H54 (cell line): ENCODE measurements around the gene ARSG.
A peak's percentile ranks its signal among the peaks of the same experiment; 100 is the strongest.

ENCODE experiments used
- DNase-seq: peaks from one replicate; pipeline ENCODE4 v3.0.0; 2011; ENCODE audit warnings: low spot score, mixed read lengths; ENCODE audit not compliant: insufficient read length
- FAIRE-seq: peaks from 3 replicates; lab custom pipeline; 2011; peaks lifted over from hg19 to GRCh38; lab: Jason Lieb, UNC
- POLR2A ChIP-seq: IDR thresholded peaks from 2 replicates; pipeline ENCODE4 v1.6.1; 2011; ENCODE audit warnings: low read depth, mild to moderate bottlenecking, low read length

Gene ARSG

DNA sequence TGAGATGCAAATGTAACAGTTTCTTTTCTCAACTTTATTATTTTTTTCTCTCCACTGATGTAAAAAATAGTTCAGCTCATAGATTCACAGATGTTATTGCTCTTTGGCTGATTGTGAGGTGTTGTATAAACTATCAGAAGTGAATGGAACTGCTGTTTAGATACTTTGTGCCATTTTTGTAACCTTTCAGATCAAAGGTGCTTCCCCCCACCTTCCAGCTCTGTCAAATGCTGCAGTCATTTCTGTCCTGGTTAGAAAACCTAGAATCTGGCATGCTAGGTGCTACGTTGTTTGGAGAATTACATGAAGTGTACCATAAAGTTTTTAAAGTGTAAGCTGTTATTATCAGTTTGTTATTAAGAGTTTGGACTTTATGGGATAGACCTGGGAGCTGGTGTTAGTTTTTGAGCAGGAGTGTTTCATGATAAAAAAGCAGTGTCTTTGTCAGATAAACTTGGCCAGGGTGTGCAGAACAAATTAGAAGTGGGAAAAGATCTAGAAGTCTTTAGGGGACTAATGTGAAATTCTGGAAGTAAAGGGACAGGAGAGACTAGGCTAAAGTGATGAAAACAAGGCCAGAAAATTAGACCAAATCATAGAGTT is 167.8 kb downstream of the ARSG start:
- FAIRE-seq = no peak
- no peak for DNase-seq
- no peak for TF ChIP-seq POLR2A

DNA sequence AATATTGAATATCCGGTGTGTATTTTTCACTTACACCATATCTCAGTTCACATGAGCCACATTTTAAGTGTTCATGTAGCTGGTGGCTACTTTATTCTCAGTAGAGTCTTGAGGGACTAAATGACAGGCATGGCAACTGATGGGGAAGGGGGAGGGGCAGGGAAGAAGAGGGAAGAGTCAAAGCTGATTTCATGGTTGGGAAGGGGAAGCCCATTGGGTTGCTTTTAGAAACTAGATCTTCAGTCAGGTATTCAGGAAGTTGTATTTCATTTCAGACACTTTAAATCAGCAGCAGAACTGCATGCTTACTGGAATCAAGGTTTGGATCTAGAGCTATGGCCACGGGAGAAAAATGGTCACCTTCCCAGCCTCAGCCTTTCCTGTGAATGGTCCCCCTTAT is 168.9 kb downstream of the ARSG start:
- DNase-seq = no peak
- no peak for FAIRE-seq
- TF ChIP-seq POLR2A = no peak

DNA sequence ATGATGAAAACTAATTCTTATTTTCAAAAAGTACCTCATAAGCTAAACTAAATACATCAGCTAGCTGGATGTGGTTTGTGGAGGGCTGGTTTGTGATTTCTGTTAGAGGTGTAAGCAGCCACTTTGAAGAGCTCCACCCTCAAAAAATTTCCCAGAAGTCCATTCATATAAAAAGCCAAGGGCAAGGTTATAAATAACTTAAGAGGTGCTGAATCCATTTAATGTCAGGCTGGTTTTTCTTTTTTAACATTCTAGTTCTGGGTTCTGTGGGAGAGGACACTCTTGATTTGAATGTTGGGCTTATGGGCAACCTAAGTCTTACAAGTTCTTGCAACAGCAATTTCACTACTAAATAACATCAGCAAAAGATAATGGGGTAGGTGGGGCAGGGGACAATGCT is 169.4 kb downstream of the ARSG start:
- DNase-seq (no peak), FAIRE-seq (no peak)
- TF ChIP-seq POLR2A = no peak

GRCh38 chr17:68461122-68461539 is 169.8 kb downstream of the ARSG start:
- DNase-seq = no peak
- FAIRE-seq = no peak
- TF ChIP-seq POLR2A = no peak

GRCh38 chr17:68461589-68461988 is 170.3 kb downstream of the ARSG start:
- TF ChIP-seq POLR2A = no peak
- DNase-seq = no peak
- FAIRE-seq = no peak

- peak; percentile 69 for DNase-seq
- peak; percentile 93 for FAIRE-seq
- no peak for TF ChIP-seq POLR2A
Observed at GRCh38 chr17:68462381-68463210, 171.3 kb downstream of the ARSG start.

- FAIRE-seq (no peak), DNase-seq (no peak)
- no peak for TF ChIP-seq POLR2A
Observed at GRCh38 chr17:68463211-68464019, 172.1 kb downstream of the ARSG start.

DNA sequence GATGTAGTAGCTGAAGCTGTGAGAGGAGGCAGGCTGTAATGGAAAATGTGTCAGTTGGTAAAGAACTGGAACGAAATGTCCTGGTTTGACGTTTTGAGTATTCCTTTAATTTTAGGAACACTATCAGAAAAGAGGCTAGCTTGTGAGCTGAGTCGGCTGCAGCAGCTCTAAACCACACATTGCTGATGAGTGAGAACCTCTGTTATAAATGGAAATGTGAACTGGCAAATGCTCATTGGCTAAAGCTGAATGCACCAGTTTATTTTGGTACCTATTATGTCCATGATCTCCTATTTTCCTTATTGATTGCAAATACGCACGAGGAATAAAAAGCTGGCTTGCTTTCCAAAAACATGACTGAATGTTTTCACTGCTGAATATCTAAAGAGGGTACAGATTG is 177.0 kb downstream of the ARSG start:
- no peak for TF ChIP-seq POLR2A
- DNase-seq = no peak
- no peak for FAIRE-seq

DNA sequence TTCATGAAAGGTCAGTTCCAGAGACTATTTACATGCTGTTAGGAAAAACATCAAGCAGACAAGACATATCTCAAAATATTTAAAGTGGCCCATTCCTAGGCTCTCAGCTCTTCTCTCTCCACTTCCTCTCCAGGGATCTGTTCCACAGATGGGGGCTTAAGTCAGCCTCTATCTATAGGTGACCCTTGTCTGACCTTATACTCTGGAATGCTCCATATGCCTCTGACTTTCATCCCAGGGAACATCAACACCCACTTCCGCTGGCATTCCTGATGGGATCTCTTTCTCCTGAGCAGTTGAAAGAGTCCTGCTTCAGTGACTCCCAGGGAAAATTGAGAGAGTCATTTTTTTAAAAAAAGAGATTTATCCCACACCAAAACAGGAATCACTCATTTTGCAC is 177.5 kb downstream of the ARSG start:
- TF ChIP-seq POLR2A = no peak
- no peak for FAIRE-seq
- no peak for DNase-seq
